Suppressor macrophage treated with lipopolysaccharide for 4 hours (primary cell): ENCODE data around the gene RRAS2.
"Not testable (repeated sequence)": the region's sequence is repeated elsewhere in the genome, so short reads cannot be mapped to it uniquely, and the experiment has no call there.

Experiments used
- DNase-seq: peaks from one replicate; pipeline ENCODE4 v3.0.0-alpha.2; 2020

The RRAS2 gene

GRCh38 chr11:14253421-14253820 lies 105.6 kb downstream of the RRAS2 start:
- no peak for DNase-seq

GRCh38 chr11:14252501-14252900 lies 106.5 kb downstream of the RRAS2 start:
- not testable (repeated sequence) for DNase-seq

GRCh38 chr11:14251754-14252153 lies 107.2 kb downstream of the RRAS2 start:
- DNase-seq: no peak

GRCh38 chr11:14249121-14249963 lies 109.6 kb downstream of the RRAS2 start:
- DNase-seq: peak; percentile 70

GRCh38 chr11:14248580-14248981 lies 110.4 kb downstream of the RRAS2 start:
- DNase-seq: no peak

GRCh38 chr11:14245444-14245843 lies 113.5 kb downstream of the RRAS2 start:
- no peak for DNase-seq

- DNase-seq: no peak
Measured at GRCh38 chr11:14244926-14245325, 114.1 kb downstream of the RRAS2 start.

GRCh38 chr11:14242733-14243132 lies 116.2 kb downstream of the RRAS2 start:
- no peak for DNase-seq

GRCh38 chr11:14242187-14242586 lies 116.8 kb downstream of the RRAS2 start:
- no peak for DNase-seq

GRCh38 chr11:14240951-14241350 lies 118.0 kb downstream of the RRAS2 start:
- DNase-seq: no peak

- DNase-seq: peak; percentile 19
Measured at GRCh38 chr11:14240221-14240620, 118.8 kb downstream of the RRAS2 start.

GRCh38 chr11:14237444-14237961 lies 121.5 kb downstream of the RRAS2 start:
- peak; percentile 80 for DNase-seq

- no peak for DNase-seq
Measured at GRCh38 chr11:14235701-14236100, 123.3 kb downstream of the RRAS2 start.

- no peak for DNase-seq
Measured at GRCh38 chr11:14234446-14234845, 124.5 kb downstream of the RRAS2 start.

- no peak for DNase-seq
Measured at GRCh38 chr11:14232652-14233051, 126.3 kb downstream of the RRAS2 start.

GRCh38 chr11:14230407-14230806 lies 128.6 kb downstream of the RRAS2 start:
- DNase-seq: no peak

GRCh38 chr11:14229472-14229871 lies 129.5 kb downstream of the RRAS2 start:
- no peak for DNase-seq

GRCh38 chr11:14228356-14228755 lies 130.6 kb downstream of the RRAS2 start:
- DNase-seq: no peak
